Stimulated activated CD4-positive, alpha-beta T cell treated with anti-CD3 and anti-CD28 coated beads, Interleukin-4, amount 100 ng/mL, for 4 hours (primary cell): Measurements from ENCODE around the gene SLC35B2.

ENCODE experiments used
- DNase-seq, 2 experiments: peaks; one replicate each; pipeline ENCODE4 v3.0.0-alpha.2; 2020

The SLC35B2 gene

DNA sequence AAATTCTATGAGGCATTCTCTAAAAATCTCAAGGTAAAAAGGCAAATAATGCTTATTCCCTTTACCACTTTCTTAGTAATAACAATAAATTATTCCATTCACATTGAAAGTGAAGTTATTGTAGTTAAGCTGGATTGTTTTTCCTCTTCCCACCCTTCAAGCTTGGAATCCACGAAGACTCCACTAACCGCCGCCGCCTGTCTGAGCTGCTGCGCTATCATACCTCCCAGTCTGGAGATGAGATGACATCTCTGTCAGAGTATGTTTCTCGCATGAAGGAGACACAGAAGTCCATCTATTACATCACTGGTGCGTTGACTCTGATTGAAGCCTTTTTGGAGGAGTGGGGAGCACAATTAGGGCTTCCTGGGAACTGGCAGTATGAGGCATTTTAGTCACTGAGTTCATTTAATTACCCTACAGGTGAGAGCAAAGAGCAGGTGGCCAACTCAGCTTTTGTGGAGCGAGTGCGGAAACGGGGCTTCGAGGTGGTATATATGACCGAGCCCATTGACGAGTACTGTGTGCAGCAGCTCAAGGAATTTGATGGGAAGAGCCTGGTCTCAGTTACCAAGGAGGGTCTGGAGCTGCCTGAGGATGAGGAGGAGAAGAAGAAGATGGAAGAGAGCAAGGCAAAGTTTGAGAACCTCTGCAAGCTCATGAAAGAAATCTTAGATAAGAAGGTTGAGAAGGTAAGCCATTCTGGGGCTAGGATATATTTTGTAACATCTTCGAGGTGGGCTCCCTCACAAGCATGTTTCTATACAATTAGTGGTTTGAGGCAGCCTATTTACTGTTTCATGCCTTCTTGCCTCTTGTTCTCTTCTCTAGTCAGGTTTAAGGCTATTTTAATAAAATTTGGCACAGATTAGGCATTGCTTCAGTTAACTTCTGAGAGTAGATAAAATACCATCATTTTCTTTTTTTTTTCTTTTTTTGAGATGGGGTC lies 5.5 kb downstream of the SLC35B2 start:
- DNase-seq = no peak

DNA sequence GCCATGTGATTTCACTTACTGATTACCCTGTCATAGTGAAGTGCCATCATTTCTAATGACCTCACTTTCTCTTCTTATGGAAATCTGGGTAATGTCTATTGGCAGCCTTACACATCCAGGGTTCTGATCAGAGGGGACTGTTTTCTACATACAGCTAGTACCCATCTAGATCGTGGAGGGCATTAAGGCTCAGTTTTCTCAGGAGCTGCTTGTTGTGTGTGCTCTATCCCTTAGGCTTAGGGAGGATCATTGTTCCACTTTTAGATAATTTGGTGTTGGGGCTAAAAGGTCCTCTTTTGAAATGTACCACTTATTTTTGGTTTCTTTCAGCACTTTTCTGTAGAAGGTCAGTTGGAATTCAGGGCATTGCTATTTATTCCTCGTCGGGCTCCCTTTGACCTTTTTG lies 6.6 kb downstream of the SLC35B2 start:
- no peak for DNase-seq

DNA sequence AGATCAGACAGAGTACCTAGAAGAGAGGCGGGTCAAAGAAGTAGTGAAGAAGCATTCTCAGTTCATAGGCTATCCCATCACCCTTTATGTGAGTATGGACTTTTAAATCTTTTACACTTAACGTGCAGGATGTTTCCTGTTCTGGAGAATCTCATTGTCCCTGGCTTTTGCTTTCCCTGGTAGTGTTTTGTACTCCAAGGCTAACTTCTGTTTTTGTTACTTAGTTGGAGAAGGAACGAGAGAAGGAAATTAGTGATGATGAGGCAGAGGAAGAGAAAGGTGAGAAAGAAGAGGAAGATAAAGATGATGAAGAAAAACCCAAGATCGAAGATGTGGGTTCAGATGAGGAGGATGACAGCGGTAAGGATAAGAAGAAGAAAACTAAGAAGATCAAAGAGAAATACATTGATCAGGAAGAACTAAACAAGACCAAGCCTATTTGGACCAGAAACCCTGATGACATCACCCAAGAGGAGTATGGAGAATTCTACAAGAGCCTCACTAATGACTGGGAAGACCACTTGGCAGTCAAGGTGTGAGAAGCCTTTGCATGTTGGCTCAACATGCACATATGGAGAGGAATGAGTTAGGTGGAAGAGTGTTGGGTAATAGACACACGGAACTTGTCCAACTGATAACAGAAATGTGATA lies 7.1 kb downstream of the SLC35B2 start:
- DNase-seq = no peak

- no peak for DNase-seq
These were observed 8.1 kb downstream of the SLC35B2 start for GRCh38 chr6:44249082-44249748.

GRCh38 chr6:44248579-44248978 lies 8.7 kb downstream of the SLC35B2 start:
- no peak for DNase-seq

DNA sequence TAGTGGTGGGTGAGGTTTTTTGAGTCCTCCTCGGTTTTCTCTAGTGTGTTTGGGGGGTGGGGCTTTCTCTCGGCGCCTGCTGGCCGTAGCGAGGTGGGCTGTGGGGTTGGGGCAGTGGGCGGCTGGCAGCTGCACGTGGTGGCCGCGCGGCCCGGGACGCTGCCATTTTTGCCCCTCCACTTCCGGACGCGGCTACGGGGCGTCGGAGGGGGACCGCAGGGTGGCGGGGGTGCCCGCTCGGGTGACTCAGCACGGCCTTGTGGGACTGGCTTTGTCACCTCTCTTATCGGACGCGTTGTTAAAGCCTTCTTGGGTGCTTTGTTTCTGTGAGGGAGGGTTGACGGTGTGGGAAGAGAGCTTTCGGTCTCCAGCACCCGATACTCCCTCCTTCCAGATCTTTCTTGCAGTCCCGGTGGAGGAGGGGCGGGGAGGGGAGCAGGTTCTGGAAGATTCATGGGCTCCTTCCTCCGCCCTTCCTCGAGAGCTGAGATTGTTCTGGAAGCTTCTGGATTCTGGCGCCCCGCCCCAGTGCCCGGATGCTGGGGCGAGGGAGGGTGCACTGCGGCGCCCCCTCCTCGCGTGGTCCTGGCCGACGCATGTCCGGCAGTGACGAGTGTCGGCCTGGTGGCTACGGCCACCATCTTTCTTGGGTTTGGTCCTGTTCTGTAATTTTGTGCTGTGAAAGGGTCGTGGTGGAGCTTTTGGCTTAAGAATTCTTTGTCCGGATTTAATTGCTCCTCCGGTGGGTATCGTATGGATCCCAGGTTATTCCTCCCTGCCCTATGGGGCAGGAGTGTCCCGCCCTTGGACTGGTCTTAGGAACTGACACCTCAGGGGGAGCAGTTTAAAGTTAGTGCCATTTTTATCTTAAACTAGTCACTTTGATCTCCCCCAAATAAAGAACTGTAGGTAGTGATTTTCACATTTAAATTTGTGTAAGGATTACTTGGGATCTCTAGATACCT lies 9.7 kb downstream of the SLC35B2 start:
- peak; percentile 84 to 92 for DNase-seq

DNA sequence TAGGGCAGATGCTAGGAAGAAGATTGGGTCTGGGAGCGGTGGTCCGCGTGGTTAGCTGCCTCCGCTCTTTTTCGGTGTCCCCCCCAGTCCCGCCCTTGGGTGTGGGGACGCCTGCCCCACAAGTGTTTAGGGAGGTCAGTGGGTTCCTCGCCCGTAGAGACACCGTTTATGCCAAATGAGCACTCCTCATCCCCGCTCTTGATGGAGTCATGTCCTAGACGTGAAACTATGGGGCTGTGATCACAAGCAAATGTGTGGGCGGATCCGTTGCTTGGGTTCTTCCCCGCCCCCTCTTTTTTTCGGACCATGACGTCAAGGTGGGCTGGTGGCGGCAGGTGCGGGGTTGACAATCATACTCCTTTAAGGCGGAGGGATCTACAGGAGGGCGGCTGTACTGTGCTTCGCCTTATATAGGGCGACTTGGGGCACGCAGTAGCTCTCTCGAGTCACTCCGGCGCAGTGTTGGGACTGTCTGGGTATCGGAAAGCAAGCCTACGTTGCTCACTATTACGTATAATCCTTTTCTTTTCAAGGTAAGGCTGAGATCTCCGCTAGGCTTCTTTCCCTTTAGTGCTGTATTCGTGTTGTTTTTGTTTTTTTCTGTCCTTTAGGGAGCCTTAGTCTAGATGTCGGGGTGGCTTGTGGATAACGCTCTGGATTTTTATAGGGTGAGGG lies 10.5 kb downstream of the SLC35B2 start, which contains the start of gene HSP90AB1:
Gene HSP90AB1, plus strand, starts transcription at position 439 of the 675 bp plus-strand sequence. CDS start 1,529 bp downstream, outside the sequence.
- DNase-seq = peak; percentile 86 to 99

GRCh38 chr6:44245912-44246662 lies 11.2 kb downstream of the SLC35B2 start:
- peak; percentile 82 to 92 for DNase-seq

- DNase-seq = no peak
These were observed 11.9 kb downstream of the SLC35B2 start for GRCh38 chr6:44245391-44245911.

DNA sequence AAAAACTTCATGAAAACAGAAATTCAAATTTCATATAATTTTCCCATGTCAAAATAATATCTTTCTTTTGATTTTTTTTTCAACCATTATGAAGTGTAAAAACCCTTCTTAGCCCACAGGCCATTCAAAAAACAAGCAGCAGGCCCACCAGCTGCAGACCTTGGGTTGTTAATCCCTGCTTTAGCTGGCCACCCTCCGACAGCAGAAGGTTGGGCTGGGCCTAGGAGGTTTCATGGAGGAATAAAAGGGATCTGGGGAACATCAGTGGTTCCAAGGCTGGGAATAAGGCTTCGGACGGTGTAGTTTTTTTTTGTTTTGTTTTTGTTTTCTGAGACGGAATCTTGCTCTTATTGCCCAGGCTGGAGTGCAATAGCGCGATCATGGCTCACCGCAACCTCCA lies 14.0 kb downstream of the SLC35B2 start:
- DNase-seq = no peak

GRCh38 chr6:44238687-44239350 lies 18.5 kb downstream of the SLC35B2 start:
- DNase-seq = no peak

- peak; percentile 72 to 75 for DNase-seq
These were observed 19.4 kb downstream of the SLC35B2 start for GRCh38 chr6:44237813-44238433.

GRCh38 chr6:44237021-44237812 lies 20.1 kb downstream of the SLC35B2 start:
- peak; percentile 56 to 73 for DNase-seq

- no peak for DNase-seq
These were observed 21.3 kb downstream of the SLC35B2 start for GRCh38 chr6:44235891-44236516.

DNA sequence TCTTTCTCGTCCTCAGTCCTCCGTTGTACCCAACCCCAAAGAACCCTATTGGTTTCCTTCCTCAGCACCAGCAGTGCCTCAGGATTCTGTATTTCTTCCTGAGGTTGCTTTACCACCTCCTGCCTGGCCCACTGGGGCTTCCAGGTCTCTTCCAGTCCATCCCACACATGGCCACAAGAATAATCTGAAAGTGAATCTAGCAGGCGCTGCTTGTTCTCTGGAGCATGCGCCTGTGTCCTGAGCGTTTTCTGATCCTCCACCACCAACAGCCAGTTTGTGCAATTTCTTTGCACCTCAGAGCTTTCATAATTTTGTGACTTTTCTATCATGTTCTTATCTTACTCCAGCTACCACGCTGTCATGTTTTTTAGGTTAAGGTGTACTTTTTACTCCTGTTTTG lies 22.1 kb downstream of the SLC35B2 start:
- no peak for DNase-seq

GRCh38 chr6:44234101-44235025 lies 23.0 kb downstream of the SLC35B2 start:
- DNase-seq = no peak

- DNase-seq = no peak
These were observed 23.7 kb downstream of the SLC35B2 start for GRCh38 chr6:44233567-44234100.
